GM18526 (cell line): Measurements from ENCODE around the gene SNAP25.

Experiments used
- POLR2A ChIP-seq: IDR thresholded peaks from 3 replicates; pipeline ENCODE4 v1.6.1; 2011; ENCODE audit not compliant: insufficient read length; ENCODE audit errors: extremely low read depth

Gene SNAP25

GRCh38 chr20:10349118-10349517, 130.5 kb downstream of the SNAP25 start:
- no peak for TF ChIP-seq POLR2A

- TF ChIP-seq POLR2A = no peak
Measured at GRCh38 chr20:10350188-10350842, 131.7 kb downstream of the SNAP25 start.

GRCh38 chr20:10352934-10353824, 134.5 kb downstream of the SNAP25 start:
- TF ChIP-seq POLR2A = no peak

GRCh38 chr20:10356628-10357027, 138.0 kb downstream of the SNAP25 start:
- TF ChIP-seq POLR2A = no peak
